ENCODE measurements around the gene C20orf96. TPM values are rescaled to one million over a fixed set of nuclear protein-coding genes. Genes with fewer than 3 reads are reported as not detected.

The C20orf96 gene
- total and polyA plus RNA-seq, 2 donors (not counting 3 experiments of a cell fraction or from before 2014, with no cell fraction given), result 17.0 to 17.2 TPM

GRCh38 chr20:263701-264100 is 26.8 kb downstream of the C20orf96 start:
- no TSS peak for BruUV-seq (replicated peaks)
- Histone ChIP-seq H3K27ac (ENCODE audit: insufficient read depth, low read depth, low read length) (no peak overlapping the region), H3K9me3 (replicated peaks; ENCODE audit: control insufficient read depth, insufficient read depth, low read length) (no peaks in the 10 kb centered on the region), H4K20me1 (replicated peaks; ENCODE audit: control insufficient read depth, extremely low read depth, insufficient read depth, low read length) (no peaks in the 10 kb centered on the region), H3K4me1 (ENCODE audit: control insufficient read depth, extremely low read depth, insufficient read depth, low read length) (peaks cover 3% of the 10 kb centered on the region), H3K79me2 (ENCODE audit: control insufficient read depth, insufficient read depth, low read length) (no peaks in the 10 kb centered on the region), H3K27me3 (ENCODE audit: control insufficient read depth in 2 of 2, insufficient read depth in 2 of 2, low read length in 2 of 2) (peaks cover 1 to 4% of the 10 kb centered on the region in 2 experiments), H3K4me2 (ENCODE audit: insufficient read depth, low read length) (no peak overlapping the region), H3K9me1 (replicated peaks; ENCODE audit: control insufficient read depth, extremely low read depth, insufficient read depth, low read length) (no peaks in the 10 kb centered on the region), H3K36me3 (ENCODE audit: control insufficient read depth in 2 of 2, extremely low read depth in 1 of 2, insufficient read depth in 2 of 2, low read length in 2 of 2) (no peaks in the 10 kb centered on the region), H2AFZ (ENCODE audit: low read depth, low read length) (no peak overlapping the region), H3K9ac (replicated peaks; ENCODE audit: extremely low read depth, insufficient read depth, low read length) (no peak overlapping the region), H3K4me3 (replicated peaks in 1 of 3; ENCODE audit: insufficient read depth in 1 of 3, low read depth in 1 of 3, low read length in 3 of 3) (no peak overlapping the region)
- TF ChIP-seq GATA2 (IDR thresholded peaks at IDR 0.05; ENCODE audit: insufficient read depth, insufficient read length, low read depth, low read length), result no peak
- TF ChIP-seq POLR2AphosphoS5 (IDR thresholded peaks at IDR 0.05; ENCODE audit: insufficient read depth, low read depth, low read length), result no peak
- no peak for TF ChIP-seq MYC (IDR thresholded peaks at IDR 0.05; ENCODE audit: low read depth, low read length)
- POLR2A ChIA-PET, result no interaction called here
- no peak for FAIRE-seq
- CTCF ChIA-PET, result interaction anchor here (1.4 to 8.3 kb wide), 3 partner anchors 23 to 67 kb away, joined by 3 to 66 read pairs (median 3); no protein-coding TSS in a partner anchor
- dilution Hi-C loops (cut with MboI; ENCODE audit: extremely low pct_ligation_motif_present, low sequenced_read_pairs), result no loop called here
- intact Hi-C loops (cut with micrococcal nuclease), result no loop called here
- no peak for DNase-seq (ENCODE audit: low read depth, low spot score)

GRCh38 chr20:259981-260380 is 30.6 kb downstream of the C20orf96 start:
- H3K27ac ChIP-seq (ENCODE audit: insufficient read depth, low read depth, low read length), result no peak overlapping the region
- H3K4me1 ChIP-seq (ENCODE audit: control insufficient read depth, extremely low read depth, insufficient read depth, low read length), result no peaks in the 10 kb centered on the region
- no peak overlapping the region for H3K9ac ChIP-seq (replicated peaks; ENCODE audit: extremely low read depth, insufficient read depth, low read length)
- dilution Hi-C loops (cut with MboI; ENCODE audit: extremely low pct_ligation_motif_present, low sequenced_read_pairs), result no loop called here
- no peaks in the 10 kb centered on the region for H3K9me1 ChIP-seq (replicated peaks; ENCODE audit: control insufficient read depth, extremely low read depth, insufficient read depth, low read length)
- no peak overlapping the region for H3K4me2 ChIP-seq (ENCODE audit: insufficient read depth, low read length)
- intact Hi-C loops (cut with micrococcal nuclease), result loop anchor here (1.0 kb wide), 1 partner anchor 70 kb away; no protein-coding TSS in a partner anchor
- no peaks in the 10 kb centered on the region for H4K20me1 ChIP-seq (replicated peaks; ENCODE audit: control insufficient read depth, extremely low read depth, insufficient read depth, low read length)
- no TSS peak for BruUV-seq (replicated peaks)
- ChIA-PET POLR2A (no interaction called here), CTCF (interaction anchor here (3.5 kb wide), 1 partner anchor 70 kb away, joined by 47 read pairs; no protein-coding TSS in a partner anchor)
- no peaks in the 10 kb centered on the region for H3K36me3 ChIP-seq (ENCODE audit: control insufficient read depth in 2 of 2, extremely low read depth in 1 of 2, insufficient read depth in 2 of 2, low read length in 2 of 2)
- DNase-seq (ENCODE audit: low read depth, low spot score) (no peak), FAIRE-seq (no peak)
- no peaks in the 10 kb centered on the region for H3K79me2 ChIP-seq (ENCODE audit: control insufficient read depth, insufficient read depth, low read length)
- H3K4me3 ChIP-seq (replicated peaks in 1 of 3; ENCODE audit: insufficient read depth in 1 of 3, low read depth in 1 of 3, low read length in 3 of 3), result no peak overlapping the region
- H2AFZ ChIP-seq (ENCODE audit: low read depth, low read length), result no peak overlapping the region
- no peaks in the 10 kb centered on the region for H3K9me3 ChIP-seq (replicated peaks; ENCODE audit: control insufficient read depth, insufficient read depth, low read length)
- TF ChIP-seq FOS (IDR thresholded peaks at IDR 0.05; ENCODE audit: borderline replicate concordance, insufficient read depth, low read length) (no peak), GATA2 (IDR thresholded peaks at IDR 0.05; ENCODE audit: insufficient read depth, insufficient read length, low read depth, low read length) (no peak), POLR2AphosphoS5 (IDR thresholded peaks at IDR 0.05; ENCODE audit: insufficient read depth, low read depth, low read length) (no peak)
- H3K27me3 ChIP-seq (ENCODE audit: control insufficient read depth in 2 of 2, insufficient read depth in 2 of 2, low read length in 2 of 2), result peaks cover 12 to 19% of the 10 kb centered on the region in 2 experiments
